ENCODE results near the gene CEP55.

GRCh38 chr10:93565446-93565845, 69.0 kb downstream of the CEP55 start:
- TF ChIP-seq YY1 (IDR thresholded peaks at IDR 0.05; ENCODE audit: insufficient read depth, insufficient read length) (no peak), ZNF274 (IDR thresholded peaks at IDR 0.05; ENCODE audit: low read depth, low read length) (no peak), SUZ12 (IDR thresholded peaks at IDR 0.05; ENCODE audit: extremely low read depth, insufficient read depth, insufficient read length) (no peak)
